Hepatocyte (in vitro differentiated cells): ENCODE results near the gene BRWD1. TPM values are rescaled to one million over a fixed set of nuclear protein-coding genes. Genes with fewer than 3 reads are reported as not detected.

Source experiments
- DNase-seq: peaks from one replicate; pipeline ENCODE4 v3.0.0-alpha.2; 2016; ENCODE audit warnings: low spot score
- H2AFZ ChIP-seq: fragments of 200-600 bp; sonication (generic); 2 replicates; pipeline ENCODE4 v1.6.0; 2016; ENCODE audit warnings: antibody characterized with exemption, mild to moderate bottlenecking
- H3K27ac ChIP-seq: fragments of 200-600 bp; sonication (generic); 2 replicates; pipeline ENCODE4 v1.5.1; 2016; ENCODE audit warnings: mild to moderate bottlenecking
- H3K27me3 ChIP-seq: fragments of 200-600 bp; sonication (generic); 2 replicates; pipeline ENCODE4 v1.6.1; 2016
- H3K36me3 ChIP-seq: fragments of 200-600 bp; sonication (generic); replicated peaks from 2 replicates; pipeline ENCODE4 v1.5.1; 2016; ENCODE audit warnings: low read depth; ENCODE audit not compliant: insufficient read depth
- H3K4me1 ChIP-seq: fragments of 200-600 bp; sonication (generic); 2 replicates; pipeline ENCODE4 v1.5.1; 2016; ENCODE audit warnings: mild to moderate bottlenecking, moderate library complexity; ENCODE audit not compliant: insufficient read depth
- H3K4me2 ChIP-seq: fragments of 200-600 bp; sonication (generic); 2 replicates; pipeline ENCODE4 v1.6.0; 2016
- H3K4me3 ChIP-seq: fragments of 200-600 bp; sonication (generic); 2 replicates; pipeline ENCODE4 v1.5.1; 2016; ENCODE audit warnings: mild to moderate bottlenecking
- H3K79me2 ChIP-seq: fragments of 200-600 bp; sonication (generic); 2 replicates; pipeline ENCODE4 v1.6.0; 2017; ENCODE audit warnings: mild to moderate bottlenecking
- H3K9me2 ChIP-seq: fragments of 200-600 bp; sonication (generic); replicated peaks from 2 replicates; pipeline ENCODE4 v1.6.0; 2017; ENCODE audit warnings: mild to moderate bottlenecking; ENCODE audit not compliant: insufficient read depth
- H3K9me3 ChIP-seq: fragments of 200-600 bp; sonication (generic); 2 replicates; pipeline ENCODE4 v1.5.1; 2016; ENCODE audit warnings: low read depth, mild to moderate bottlenecking
- H4K20me1 ChIP-seq: fragments of 200-600 bp; sonication (generic); 2 replicates; pipeline ENCODE4 v1.6.0; 2016; ENCODE audit warnings: mild to moderate bottlenecking; ENCODE audit not compliant: insufficient read depth, poor library complexity, severe bottlenecking
- CTCF ChIP-seq: fragments of 200-600 bp; sonication (generic); IDR thresholded peaks from 2 replicates; pipeline ENCODE4 v1.5.1; 2016; ENCODE audit warnings: antibody characterized with exemption, mild to moderate bottlenecking; ENCODE audit not compliant: poor library complexity
- EZH2 ChIP-seq: fragments of 200-600 bp; sonication (generic); IDR thresholded peaks from 2 replicates; pipeline ENCODE4 v1.6.1; 2016; ENCODE audit warnings: antibody characterized with exemption, mild to moderate bottlenecking, borderline replicate concordance
- EZH2phosphoT487 ChIP-seq: fragments of 200-600 bp; sonication (generic); IDR thresholded peaks from one replicate; pipeline ENCODE4 v1.6.1; 2018; ENCODE audit warnings: antibody characterized with exemption, mild to moderate bottlenecking, low read depth, moderate library complexity; ENCODE audit not compliant: unreplicated experiment, severe bottlenecking
- WGBS: methylation state at CpG from one replicate; pipeline ENCODE4 v1.1.6; 2016; ENCODE audit warnings: low lambda C conversion rate; ENCODE audit errors: missing lambda C conversion rate; 5-methylcytosine and 5-hydroxymethylcytosine counted together
- polyA plus RNA-seq: library from polyadenylated mRNA; unstranded; fragments of >200 nt; fragmentation: Nextera tagmentation; extraction: Ambion mirVana; gene quantifications from 2 replicates; pipeline ENCODE4 v1.2.1, GENCODE V29; 2016
- total RNA-seq: library from RNA; depleted of rRNA; stranded (reverse); fragments of >200 nt; gene quantifications from 2 replicates; pipeline ENCODE4 v1.2.3, GENCODE V29; 2014

The BRWD1 gene
- total and polyA plus RNA-seq, 2 experiments from 2014 or later = 17.4 to 48.3 TPM

GRCh38 chr21:39188521-39189139, 124.8 kb downstream of the BRWD1 start:
- no peak overlapping the region for H3K27ac ChIP-seq
- 82% methylated on average over 2 of the region's 2 CpGs for WGBS

DNA sequence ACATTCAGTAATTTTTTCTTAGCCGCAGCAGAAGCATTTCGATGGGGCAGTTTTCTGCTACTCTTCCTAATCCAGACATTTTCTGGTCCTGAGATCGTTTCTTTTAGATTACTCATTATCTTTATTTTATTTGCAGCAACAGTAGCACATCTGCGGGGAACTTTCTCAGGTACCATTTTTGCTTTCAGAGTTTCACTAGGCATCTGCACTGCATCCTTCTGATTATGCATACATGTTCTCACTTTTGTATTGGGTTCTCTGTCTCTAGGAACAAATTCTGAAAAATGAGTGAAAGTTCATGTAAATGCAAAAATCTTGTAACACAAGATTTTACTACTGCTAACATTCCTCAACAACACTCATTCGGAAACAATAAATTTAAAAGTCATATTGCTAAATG, 126.3 kb downstream of the BRWD1 start:
- Histone ChIP-seq H4K20me1 (no peaks in the 10 kb centered on the region), H3K4me3 (no peak overlapping the region), H3K27me3 (no peaks in the 10 kb centered on the region), H3K27ac (no peak overlapping the region), H3K9me2 (no peaks in the 10 kb centered on the region), H3K4me2 (no peak overlapping the region), H3K36me3 (no peaks in the 10 kb centered on the region), H2AFZ (no peak overlapping the region), H3K79me2 (peaks cover 8% of the 10 kb centered on the region), H3K9me3 (no peaks in the 10 kb centered on the region), H3K4me1 (peaks cover 6% of the 10 kb centered on the region)
- WGBS = 87% methylated on average over 5 of the region's 5 CpGs
- no peak for TF ChIP-seq EZH2phosphoT487
- TF ChIP-seq CTCF = no peak
- no peak for TF ChIP-seq EZH2
- DNase-seq = no peak

More at GRCh38 chr21:39188521-39189139, 124.8 kb downstream of the BRWD1 start:
- Histone ChIP-seq H3K36me3 (no peaks in the 10 kb centered on the region), H3K4me3 (no peak overlapping the region), H3K9me3 (no peaks in the 10 kb centered on the region), H3K4me1 (peaks cover 6% of the 10 kb centered on the region), H4K20me1 (no peaks in the 10 kb centered on the region), H2AFZ (no peak overlapping the region), H3K79me2 (no peaks in the 10 kb centered on the region), H3K27me3 (no peaks in the 10 kb centered on the region), H3K4me2 (no peak overlapping the region), H3K9me2 (no peaks in the 10 kb centered on the region)
- TF ChIP-seq EZH2phosphoT487 (no peak), CTCF (no peak), EZH2 (no peak)
- no peak for DNase-seq

DNA sequence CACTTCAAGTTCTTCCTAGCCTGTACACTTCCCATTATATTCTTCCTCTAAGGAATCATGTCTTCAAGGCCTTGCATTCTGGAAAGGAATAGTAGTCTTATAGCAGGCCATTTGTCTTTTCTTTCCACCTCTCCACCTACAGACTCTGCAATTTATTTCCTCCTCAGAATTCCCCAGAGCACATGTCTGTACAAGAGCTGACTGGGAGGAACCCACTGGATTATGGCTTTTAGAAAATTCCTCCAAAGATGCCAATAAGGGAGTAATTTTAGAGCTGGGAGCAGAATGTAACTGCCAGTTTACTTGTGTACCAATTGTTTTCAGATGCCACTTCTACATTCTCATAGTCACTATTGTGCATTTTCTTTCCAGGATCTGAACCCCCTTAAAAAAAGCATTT, 126.8 kb downstream of the BRWD1 start:
- H3K79me2 ChIP-seq = peaks cover 13% of the 10 kb centered on the region
- no peaks in the 10 kb centered on the region for H3K36me3 ChIP-seq
- H3K4me1 ChIP-seq = peaks cover 11% of the 10 kb centered on the region
- no peak overlapping the region for H3K4me3 ChIP-seq
- no peak overlapping the region for H2AFZ ChIP-seq
- DNase-seq = no peak
- H4K20me1 ChIP-seq = no peaks in the 10 kb centered on the region
- H3K9me2 ChIP-seq = no peaks in the 10 kb centered on the region
- H3K27me3 ChIP-seq = no peaks in the 10 kb centered on the region
- TF ChIP-seq EZH2 = no peak
- TF ChIP-seq CTCF = no peak
- TF ChIP-seq EZH2phosphoT487 = no peak
- no peaks in the 10 kb centered on the region for H3K9me3 ChIP-seq
- H3K4me2 ChIP-seq = no peak overlapping the region
- no peak overlapping the region for H3K27ac ChIP-seq

DNA sequence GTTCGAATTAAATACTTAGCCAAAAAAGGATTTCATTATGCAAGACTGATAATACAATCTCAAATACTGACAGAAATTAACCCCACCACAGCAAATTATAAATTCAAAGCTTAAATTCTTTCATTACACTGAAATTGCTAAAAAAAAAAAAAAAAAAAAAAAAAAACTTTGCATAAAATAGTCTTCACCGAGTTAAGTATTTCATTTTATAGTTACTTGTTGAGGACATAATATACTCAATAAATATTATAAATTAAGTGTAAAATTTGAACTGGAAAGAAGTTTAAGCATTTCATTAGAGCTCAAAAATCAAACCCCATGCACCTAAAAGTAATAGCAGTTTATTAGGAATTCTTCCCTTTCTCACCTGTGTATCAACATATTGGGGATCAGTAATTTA, 128.3 kb downstream of the BRWD1 start:
- no peak for DNase-seq
- H3K4me1 ChIP-seq = peaks cover 14% of the 10 kb centered on the region
- H3K36me3 ChIP-seq = no peaks in the 10 kb centered on the region
- H3K4me3 ChIP-seq = no peak overlapping the region
- H3K79me2 ChIP-seq = peaks cover 28% of the 10 kb centered on the region
- no peak overlapping the region for H3K4me2 ChIP-seq
- no peaks in the 10 kb centered on the region for H3K9me3 ChIP-seq
- H2AFZ ChIP-seq = no peak overlapping the region
- no peaks in the 10 kb centered on the region for H3K9me2 ChIP-seq
- no peak overlapping the region for H3K27ac ChIP-seq
- no peak for TF ChIP-seq EZH2phosphoT487
- TF ChIP-seq EZH2 = no peak
- TF ChIP-seq CTCF = no peak
- H4K20me1 ChIP-seq = no peaks in the 10 kb centered on the region
- 94% methylated on average over 2 of the region's 2 CpGs for WGBS
- no peaks in the 10 kb centered on the region for H3K27me3 ChIP-seq
